Neuronal stem cell (in vitro differentiated cells): ENCODE results near the gene MIPEP.

Experiments used
- DNase-seq: peaks from one replicate; pipeline ENCODE4 v3.0.0-alpha.2; 2013; ENCODE audit warnings: low spot score
- H2AFZ ChIP-seq: one replicate; pipeline ENCODE4 v1.6.1; 2013; ENCODE audit warnings: mild to moderate bottlenecking, low read length, inconsistent platforms
- H2AK5ac ChIP-seq: 2 replicates; pipeline ENCODE4 v1.6.1; 2013; ENCODE audit warnings: low read depth, mild to moderate bottlenecking, inconsistent platforms, low read length, moderate library complexity, mixed read lengths
- H2BK120ac ChIP-seq: 2 replicates; pipeline ENCODE4 v1.6.1; 2013; ENCODE audit warnings: low read depth, mild to moderate bottlenecking, inconsistent platforms, low read length, moderate library complexity, mixed read lengths
- H2BK12ac ChIP-seq: one replicate; pipeline ENCODE4 v1.6.1; 2013; ENCODE audit warnings: low read length, inconsistent platforms
- H2BK15ac ChIP-seq: 2 replicates; pipeline ENCODE4 v1.6.1; 2013; ENCODE audit warnings: mild to moderate bottlenecking, low read length, inconsistent platforms, mixed read lengths
- H2BK5ac ChIP-seq: one replicate; pipeline ENCODE4 v1.6.1; 2013; ENCODE audit warnings: inconsistent platforms, mild to moderate bottlenecking, low read length, moderate library complexity
- H3K14ac ChIP-seq: one replicate; pipeline ENCODE4 v1.6.1; 2013; ENCODE audit warnings: low read length, inconsistent platforms
- H3K18ac ChIP-seq: 2 replicates; pipeline ENCODE4 v1.6.1; 2013; ENCODE audit warnings: low read length, inconsistent platforms
- H3K23ac ChIP-seq: 2 replicates; pipeline ENCODE4 v1.6.1; 2013; ENCODE audit warnings: low read depth, mild to moderate bottlenecking, mixed read lengths, low read length, inconsistent platforms; ENCODE audit not compliant: poor library complexity
- H3K27ac ChIP-seq: replicated peaks from 3 replicates; pipeline ENCODE4 v1.5.1; 2013; ENCODE audit warnings: low read length, inconsistent platforms
- H3K27me3 ChIP-seq, 3 experiments: 2 replicates each; pipeline ENCODE4 v1.6.1; 2013; ENCODE audit warnings: low read length in 3 of 3, mild to moderate bottlenecking in 2 of 3, inconsistent platforms in 1 of 3, low read depth in 1 of 3, mixed read lengths in 1 of 3, moderate library complexity in 1 of 3; ENCODE audit not compliant: control insufficient read depth in 3 of 3, insufficient read depth in 3 of 3
- H3K36me3 ChIP-seq, 2 donors: replicated peaks in 1 of 2; 2 replicates each; pipeline ENCODE4 v1.6.1; 2013; ENCODE audit warnings: low read length in 2 of 2; ENCODE audit not compliant: control insufficient read depth in 2 of 2, insufficient read depth in 2 of 2
- H3K4ac ChIP-seq: 2 replicates; pipeline ENCODE4 v1.6.1; 2013; ENCODE audit warnings: inconsistent platforms, mild to moderate bottlenecking, low read length, moderate library complexity
- H3K4me1 ChIP-seq, 2 donors: 1 replicate in 1 of 2; 2 replicates in 1 of 2; pipeline ENCODE4 v1.6.1; 2013; ENCODE audit warnings: low read length in 2 of 2, low read depth in 1 of 2; ENCODE audit not compliant: control insufficient read depth in 2 of 2, insufficient read depth in 1 of 2
- H3K4me2 ChIP-seq: one replicate; pipeline ENCODE4 v1.6.1; 2013; ENCODE audit warnings: mild to moderate bottlenecking, low read length, inconsistent platforms; ENCODE audit not compliant: insufficient read depth, poor library complexity, severe bottlenecking
- H3K4me3 ChIP-seq, 2 donors: 2 replicates each; pipeline ENCODE4 v1.5.1; 2013; ENCODE audit warnings: low read length in 2 of 2, mild to moderate bottlenecking in 2 of 2, inconsistent platforms in 1 of 2, moderate library complexity in 1 of 2
- H3K79me1 ChIP-seq: one replicate; pipeline ENCODE4 v1.6.1; 2013; ENCODE audit warnings: low read depth, mild to moderate bottlenecking, inconsistent platforms, low read length, moderate library complexity
- H3K9ac ChIP-seq: one replicate; pipeline ENCODE4 v1.6.1; 2013; ENCODE audit warnings: mild to moderate bottlenecking, low read depth, low read length, inconsistent platforms; ENCODE audit not compliant: poor library complexity
- H3K9me3 ChIP-seq, 2 donors: replicated peaks in 1 of 2; 2 replicates each; pipeline versions ENCODE3 to v1.6.1; 2013; ENCODE audit warnings: low read length in 2 of 2, mild to moderate bottlenecking in 2 of 2, inconsistent platforms in 1 of 2, low read depth in 1 of 2, mixed read lengths in 1 of 2, moderate library complexity in 1 of 2; ENCODE audit not compliant: control insufficient read depth in 2 of 2, insufficient read depth in 1 of 2
- H4K8ac ChIP-seq: one replicate; pipeline ENCODE4 v1.6.1; 2013; ENCODE audit warnings: low read depth, mild to moderate bottlenecking, inconsistent platforms, low read length, moderate library complexity
- H4K91ac ChIP-seq: one replicate; pipeline ENCODE4 v1.6.1; 2013; ENCODE audit warnings: low read length, low read depth, mild to moderate bottlenecking, inconsistent platforms; ENCODE audit not compliant: poor library complexity
- WGBS, 2 donors: extraction: QIAGEN DNeasy Blood & Tissue Kit; methylation state at CpG; one replicate each; pipeline ENCODE4 v1.1.7; 2013; ENCODE audit warnings: missing lambda C conversion rate in 2 of 2, mixed read lengths in 1 of 2; ENCODE audit not compliant: insufficient read length in 2 of 2, insufficient replicate concordance in 1 of 2; ENCODE audit errors: extremely low coverage in 2 of 2; 5-methylcytosine and 5-hydroxymethylcytosine counted together

MIPEP gene

GRCh38 chr13:23806874-23807526 lies 82.2 kb downstream of the MIPEP start:
- Histone ChIP-seq H3K9me3 (no peaks in the 10 kb centered on the region), H2BK15ac (no peak overlapping the region), H3K27me3 (no peaks in the 10 kb centered on the region), H4K91ac (no peak overlapping the region), H3K4ac (no peak overlapping the region), H3K23ac (no peak overlapping the region), H2BK12ac (no peak overlapping the region), H3K14ac (no peak overlapping the region), H2AK5ac (no peak overlapping the region), H3K4me3 (no peak overlapping the region), H2BK120ac (no peak overlapping the region), H3K27ac (no peak overlapping the region), H3K18ac (no peak overlapping the region), H2BK5ac (no peak overlapping the region), H3K9ac (no peak overlapping the region), H3K79me1 (no peaks in the 10 kb centered on the region), H3K4me1 (peaks cover 6 to 10% of the 10 kb centered on the region in 2 donors), H3K36me3 (peaks cover 0 to 3% of the 10 kb centered on the region in 2 donors), H4K8ac (no peak overlapping the region), H3K4me2 (no peak overlapping the region), H2AFZ (no peak overlapping the region)
- DNase-seq: no peak
- 100% methylated on average over 1 to 2 of the region's 4 CpGs for WGBS, 2 donors

- Histone ChIP-seq H3K9ac (no peak overlapping the region), H2AK5ac (no peak overlapping the region), H3K27me3 (no peaks in the 10 kb centered on the region), H3K9me3 (no peaks in the 10 kb centered on the region), H3K4me3 (no peak overlapping the region), H2BK120ac (no peak overlapping the region), H2AFZ (no peak overlapping the region), H3K27ac (no peak overlapping the region), H3K4me1 (peaks cover 0 to 2% of the 10 kb centered on the region in 2 donors), H3K36me3 (peaks cover 0 to 3% of the 10 kb centered on the region in 2 donors), H3K79me1 (no peaks in the 10 kb centered on the region), H3K14ac (no peak overlapping the region), H3K23ac (no peak overlapping the region), H4K8ac (no peak overlapping the region), H3K18ac (no peak overlapping the region), H2BK5ac (no peak overlapping the region), H3K4ac (no peak overlapping the region), H2BK15ac (no peak overlapping the region), H4K91ac (no peak overlapping the region), H3K4me2 (no peak overlapping the region), H2BK12ac (no peak overlapping the region)
- DNase-seq: no peak
- WGBS, 2 donors: no CpG with 5 or more reads among the region's 1 CpG
Measured at GRCh38 chr13:23805821-23806220, 83.4 kb downstream of the MIPEP start.

GRCh38 chr13:23805122-23805521 lies 84.1 kb downstream of the MIPEP start:
- no CpG with 5 or more reads among the region's 5 CpGs for WGBS, 2 donors
- H3K23ac ChIP-seq: no peak overlapping the region

GRCh38 chr13:23804166-23804565 lies 85.0 kb downstream of the MIPEP start:
- no peak overlapping the region for H4K8ac ChIP-seq
- no CpG with 5 or more reads among the region's 1 CpG for WGBS, 2 donors

More at GRCh38 chr13:23805122-23805521, 84.1 kb downstream of the MIPEP start:
- Histone ChIP-seq H4K8ac (no peak overlapping the region), H3K4ac (no peak overlapping the region), H2BK5ac (no peak overlapping the region), H3K4me3 (no peak overlapping the region), H2BK15ac (no peak overlapping the region), H2AK5ac (no peak overlapping the region), H3K27ac (no peak overlapping the region), H2BK120ac (no peak overlapping the region), H4K91ac (no peak overlapping the region), H3K79me1 (no peaks in the 10 kb centered on the region), H3K4me2 (no peak overlapping the region), H3K4me1 (no peaks in the 10 kb centered on the region), H3K36me3 (peaks cover 0 to 3% of the 10 kb centered on the region in 2 donors), H3K9ac (no peak overlapping the region), H3K27me3 (no peaks in the 10 kb centered on the region), H3K14ac (no peak overlapping the region), H3K9me3 (no peaks in the 10 kb centered on the region), H2BK12ac (no peak overlapping the region), H2AFZ (no peak overlapping the region), H3K18ac (no peak overlapping the region)
- DNase-seq: no peak

More at GRCh38 chr13:23804166-23804565, 85.0 kb downstream of the MIPEP start:
- Histone ChIP-seq H3K18ac (no peak overlapping the region), H3K27me3 (no peaks in the 10 kb centered on the region), H2BK12ac (no peak overlapping the region), H3K36me3 (peaks cover 0 to 3% of the 10 kb centered on the region in 2 donors), H3K4ac (no peak overlapping the region), H2BK5ac (no peak overlapping the region), H3K79me1 (no peaks in the 10 kb centered on the region), H2BK15ac (no peak overlapping the region), H4K91ac (no peak overlapping the region), H2BK120ac (no peak overlapping the region), H2AFZ (no peak overlapping the region), H3K4me2 (no peak overlapping the region), H3K4me1 (peaks cover 0 to 3% of the 10 kb centered on the region in 2 donors), H3K14ac (no peak overlapping the region), H3K9ac (no peak overlapping the region), H3K9me3 (no peaks in the 10 kb centered on the region), H2AK5ac (no peak overlapping the region), H3K4me3 (no peak overlapping the region), H3K23ac (no peak overlapping the region), H3K27ac (no peak overlapping the region)
- DNase-seq: no peak
